Pancreas (tissue), 10 donors: ENCODE results near the gene HSF4. TPM values are rescaled to one million over a fixed set of nuclear protein-coding genes. Genes with fewer than 3 reads are reported as not detected.

ENCODE experiments used
- ATAC-seq, 4 donors: fragments of 200-7000 bp; cut with Tn5 transposase; one replicate each; pipeline versions ENCODE4 v1.8.0 to v1.9.1; 2020; ENCODE audit warnings: mild to moderate bottlenecking in 4 of 4, moderate library complexity in 4 of 4
- DNase-seq, 6 donors: peaks; one replicate each; pipeline ENCODE4 v3.0.0-alpha.2; 2020
- FAIRE-seq: peaks from 2 replicates; lab custom pipeline; 2012; peaks lifted over from hg19 to GRCh38; lab: Jason Lieb, UNC
- H3K27ac ChIP-seq, 4 donors: fragments of 200-600 bp; sonication (generic); 1 replicate in 3 of 4; 2 replicates in 1 of 4; pipeline versions ENCODE4 v1.5.0 to v1.8.0; 2020
- H3K27me3 ChIP-seq, 4 donors: fragments of 200-600 bp; one replicate each; pipeline ENCODE4 v1.8.0; 2021
- H3K36me3 ChIP-seq, 3 donors: fragments of 200-600 bp; sonication (generic) in 1 of 3; one replicate each; pipeline versions ENCODE4 v1.5.0 to v1.8.0; 2020 to 2021
- H3K4me1 ChIP-seq, 3 donors: fragments of 200-600 bp; one replicate each; pipeline ENCODE4 v1.8.0; 2021
- H3K4me3 ChIP-seq, 4 donors: fragments of 200-600 bp; sonication (generic) in 2 of 4; one replicate each; pipeline versions ENCODE4 v1.5.0 to v1.8.0; 2020 to 2021
- H3K9me3 ChIP-seq, 4 donors: fragments of 200-600 bp; one replicate each; pipeline ENCODE4 v1.8.0; 2021
- CTCF ChIP-seq, 4 donors: fragments of 200-600 bp; sonication (generic) in 3 of 4; IDR thresholded peaks; one replicate each; pipeline versions ENCODE4 v1.5.0 to v1.8.0; 2021; ENCODE audit warnings: antibody characterized with exemption in 4 of 4
- WGBS, 2 donors: extraction: QIAGEN DNeasy Blood & Tissue Kit; methylation state at CpG; one replicate each; pipeline ENCODE4 v1.1.7; 2013; 5-methylcytosine and 5-hydroxymethylcytosine counted together
- intact Hi-C, 3 donors: fragments of 100-400 bp; cut with DNase I; formaldehyde crosslinking; loops; one replicate each; pipeline versions ENCODE4 v1.11.1 to v1.14.2; 2022
- polyA plus RNA-seq, 2 donors: library from polyadenylated mRNA; stranded (reverse); fragments of 200-250 nt; gene quantifications; one replicate each; pipeline ENCODE4 v1.2.3, GENCODE V29; 2013
- total RNA-seq, 6 donors: library from RNA; stranded (reverse); fragmentation: NEBNext Ultra II Directional in 4 of 6; extraction: Animal tissue kit (Norgen Biotek cat#: 25700) in 4 of 6; gene quantifications; one replicate each; pipeline versions ENCODE4 v1.2.1 to v1.2.4, GENCODE V29; 2021 to 2023
- donor health status: healthy with polysubstance abuse.
- donor health status: DM: no; HTN: no; CAD: no; lungs with moderate emphysema.
- donor health status: DM: no; HTN: no; CAD: no.
- donor health status: control.
- donor health status: control.
- donor health status: Bipolar disorder and iron deficiency.
- donor health status: DM: yes; HTN: yes; CAD: no.
- donor health status: DM: no; HTN: no; CAD: no.
- donor health status: DM: no; HTN: no; CAD: no.
- donor health status: DM: yes; HTN: yes; CAD: no.

The HSF4 gene
- total and polyA plus RNA-seq, 8 donors: 34.9 to 330 (median 61.6) TPM

- intact Hi-C loops: no loop called here
- no peaks in the 10 kb centered on the region for H3K36me3 ChIP-seq
- H3K4me3 ChIP-seq: peak overlapping the region in 2 of 4 donors; percentile 32 to 36
- H3K9me3 ChIP-seq: no peaks in the 10 kb centered on the region
- 7 to 8% methylated on average over 62 to 71 of the region's 71 CpGs for WGBS, 2 donors
- ATAC-seq (peak; percentile 57 to 69 (median 68)), DNase-seq (peak; percentile 79 to 96 (median 90)), FAIRE-seq (no peak)
- TF ChIP-seq CTCF (IDR thresholded peaks at IDR 0.05): no peak
- H3K27ac ChIP-seq: peak overlapping the region; percentile 58 to 85 (median 81)
- no peaks in the 10 kb centered on the region for H3K27me3 ChIP-seq
- peaks cover 0 to 25% (median 9%) of the 10 kb centered on the region in 3 donors for H3K4me1 ChIP-seq
Measured at GRCh38 chr16:67173808-67174705, 9.5 kb downstream of the HSF4 start.

GRCh38 chr16:67174706-67175231 is 10.2 kb downstream of the HSF4 start:
- peak in 2 of 6 donors; percentile 55 to 86 for DNase-seq
- 75 to 76% methylated on average over 31 of the region's 31 CpGs for WGBS, 2 donors
- Histone ChIP-seq H3K4me1 (peaks cover 0 to 19% (median 3%) of the 10 kb centered on the region in 3 donors), H3K4me3 (peak overlapping the region in 2 of 4 donors; percentile 32 to 36), H3K9me3 (no peaks in the 10 kb centered on the region), H3K27ac (peak overlapping the region; percentile 58 to 85 (median 81)), H3K36me3 (no peaks in the 10 kb centered on the region), H3K27me3 (no peaks in the 10 kb centered on the region)
- ATAC-seq: no peak
- no peak for FAIRE-seq
- TF ChIP-seq CTCF (IDR thresholded peaks at IDR 0.05): no peak
- intact Hi-C loops: no loop called here

- peak in 1 of 6 donors; percentile 78 for DNase-seq
- no peak for TF ChIP-seq CTCF (IDR thresholded peaks at IDR 0.05)
- intact Hi-C loops: no loop called here
Measured at GRCh38 chr16:67176662-67177061, 12.1 kb downstream of the HSF4 start.

GRCh38 chr16:67177743-67178699 is 13.5 kb downstream of the HSF4 start:
- FAIRE-seq (no peak), DNase-seq (peak; percentile 83 to 99 (median 93)), ATAC-seq (peak; percentile 82 to 86 (median 83))
- Histone ChIP-seq H3K27me3 (no peaks in the 10 kb centered on the region), H3K9me3 (no peaks in the 10 kb centered on the region), H3K36me3 (no peaks in the 10 kb centered on the region), H3K27ac (peak overlapping the region; percentile 82 to 91 (median 83)), H3K4me1 (peaks cover 0 to 16% (median 4%) of the 10 kb centered on the region in 3 donors), H3K4me3 (peak overlapping the region in 3 of 4 donors; percentile 34 to 61 (median 44))
- WGBS, 2 donors: 2 to 3% methylated on average over 68 to 73 of the region's 73 CpGs
- intact Hi-C loops: no loop called here
- TF ChIP-seq CTCF (IDR thresholded peaks at IDR 0.05): no peak

More at GRCh38 chr16:67176662-67177061, 12.1 kb downstream of the HSF4 start:
- FAIRE-seq (no peak), ATAC-seq (no peak)
- Histone ChIP-seq H3K9me3 (no peaks in the 10 kb centered on the region), H3K4me1 (peaks cover 0 to 12% (median 0%) of the 10 kb centered on the region in 3 donors), H3K27me3 (no peaks in the 10 kb centered on the region), H3K27ac (no peak overlapping the region), H3K4me3 (no peak overlapping the region), H3K36me3 (no peaks in the 10 kb centered on the region)
- 89 to 92% methylated on average over 12 of the region's 12 CpGs for WGBS, 2 donors
